ENCODE data around the gene KIF5A.
A peak's percentile ranks its signal among the peaks of the same experiment; 100 is the strongest.

The KIF5A gene

GRCh38 chr12:57522887-57523705 is 26.7 kb upstream of the KIF5A start:
- CTCF ChIA-PET = interaction anchor here (0.7 to 3.1 kb wide), 6 partner anchors 11 to 24 kb away, joined by 3 to 24 read pairs (median 9); partner anchors contain the start of gene DCTN2
- WGBS (ENCODE audit: insufficient coverage) = 3% methylated on average over 7 of the region's 38 CpGs
- Histone ChIP-seq H3K36me3 (ENCODE audit: control insufficient read depth in 4 of 4, insufficient read depth in 4 of 4, low read length in 3 of 4) (peaks cover 8 to 45% (median 34%) of the 10 kb centered on the region in 4 experiments), H3K27ac (ENCODE audit: insufficient read depth in 1 of 2, low read depth in 1 of 2, low read length in 2 of 2, poor library complexity in 1 of 2, severe bottlenecking in 2 of 2) (peak overlapping the region; percentile 86 to 91), H3K9me3 (ENCODE audit: control extremely low read depth in 1 of 5, control insufficient read depth in 4 of 5, insufficient read depth in 2 of 5, low read depth in 1 of 5, low read length in 4 of 5) (no peaks in the 10 kb centered on the region), H3K4me3 (ENCODE audit: control insufficient read depth in 1 of 7, extremely low read depth in 1 of 7, insufficient read depth in 4 of 7, low read depth in 2 of 7, low read length in 6 of 7) (peak overlapping the region; percentile 63 to 92 (median 84)), H3K4me1 (ENCODE audit: control extremely low read depth in 1 of 4, control insufficient read depth in 4 of 4, insufficient read depth in 4 of 4, low read length in 3 of 4) (peaks cover 14 to 53% (median 51%) of the 10 kb centered on the region in 4 experiments), H3K27me3 (replicated peaks in 2 of 5; ENCODE audit: control insufficient read depth in 4 of 5, insufficient read depth in 5 of 5, low read length in 4 of 5) (no peaks in the 10 kb centered on the region)
- DNase-seq = peak; percentile 86 to 93 (median 92)
- POLR2A ChIA-PET = interaction anchor here (0.8 to 2.0 kb wide), 5 partner anchors 9 to 23 kb away, joined by 3 to 9 read pairs (median 3); partner anchors contain the start of gene DCTN2

- ChIA-PET CTCF (interaction anchor here (0.6 to 3.1 kb wide), 8 partner anchors 10 to 98 kb away, joined by 3 to 24 read pairs (median 6); partner anchors contain the start of gene DCTN2), POLR2A (interaction anchor here (1.0 to 2.0 kb wide), 4 partner anchors 10 to 22 kb away, joined by 3 to 9 read pairs (median 6); partner anchors contain the start of gene DCTN2)
- no peaks in the 10 kb centered on the region for H3K27me3 ChIP-seq (replicated peaks in 2 of 5; ENCODE audit: control insufficient read depth in 4 of 5, insufficient read depth in 5 of 5, low read length in 4 of 5)
- peak overlapping the region; percentile 86 to 91 for H3K27ac ChIP-seq (ENCODE audit: insufficient read depth in 1 of 2, low read depth in 1 of 2, low read length in 2 of 2, poor library complexity in 1 of 2, severe bottlenecking in 2 of 2)
- 88% methylated on average over 11 of the region's 14 CpGs for WGBS (ENCODE audit: insufficient coverage)
- H3K36me3 ChIP-seq (ENCODE audit: control insufficient read depth in 4 of 4, insufficient read depth in 4 of 4, low read length in 3 of 4) = peaks cover 10 to 49% (median 39%) of the 10 kb centered on the region in 4 experiments
- H3K4me1 ChIP-seq (ENCODE audit: control extremely low read depth in 1 of 4, control insufficient read depth in 4 of 4, insufficient read depth in 4 of 4, low read length in 3 of 4) = peaks cover 14 to 47% (median 43%) of the 10 kb centered on the region in 4 experiments
- no peaks in the 10 kb centered on the region for H3K9me3 ChIP-seq (ENCODE audit: control extremely low read depth in 1 of 5, control insufficient read depth in 4 of 5, insufficient read depth in 2 of 5, low read depth in 1 of 5, low read length in 4 of 5)
- DNase-seq = no peak
- H3K4me3 ChIP-seq (ENCODE audit: control insufficient read depth in 1 of 7, extremely low read depth in 1 of 7, insufficient read depth in 4 of 7, low read depth in 2 of 7, low read length in 6 of 7) = peak overlapping the region; percentile 63 to 92 (median 84)
Measured at GRCh38 chr12:57523706-57524614, 25.9 kb upstream of the KIF5A start.

- ChIA-PET POLR2A (no interaction called here), CTCF (interaction anchor here (0.6 to 3.1 kb wide), 6 partner anchors 9 to 97 kb away, joined by 3 to 24 read pairs (median 9); partner anchors contain the start of gene DCTN2)
- 90% methylated on average over 5 of the region's 11 CpGs for WGBS (ENCODE audit: insufficient coverage)
- peaks cover 14 to 36% (median 35%) of the 10 kb centered on the region in 4 experiments for H3K4me1 ChIP-seq (ENCODE audit: control extremely low read depth in 1 of 4, control insufficient read depth in 4 of 4, insufficient read depth in 4 of 4, low read length in 3 of 4)
- no peaks in the 10 kb centered on the region for H3K9me3 ChIP-seq (ENCODE audit: control extremely low read depth in 1 of 5, control insufficient read depth in 4 of 5, insufficient read depth in 2 of 5, low read depth in 1 of 5, low read length in 4 of 5)
- H3K27me3 ChIP-seq (replicated peaks in 2 of 5; ENCODE audit: control insufficient read depth in 4 of 5, insufficient read depth in 5 of 5, low read length in 4 of 5) = no peaks in the 10 kb centered on the region
- H3K27ac ChIP-seq (ENCODE audit: insufficient read depth in 1 of 2, low read depth in 1 of 2, low read length in 2 of 2, poor library complexity in 1 of 2, severe bottlenecking in 2 of 2) = peak overlapping the region in 1 of 2 experiments; percentile 43
- H3K4me3 ChIP-seq (ENCODE audit: control insufficient read depth in 1 of 7, extremely low read depth in 1 of 7, insufficient read depth in 4 of 7, low read depth in 2 of 7, low read length in 6 of 7) = peak overlapping the region in 1 of 7 experiments; percentile 85
- DNase-seq = no peak
- peaks cover 12 to 57% (median 47%) of the 10 kb centered on the region in 4 experiments for H3K36me3 ChIP-seq (ENCODE audit: control insufficient read depth in 4 of 4, insufficient read depth in 4 of 4, low read length in 3 of 4)
Measured at GRCh38 chr12:57524814-57525614, 24.8 kb upstream of the KIF5A start.

- CTCF ChIA-PET = interaction anchor here (0.6 to 3.1 kb wide), 7 partner anchors 10 to 906 kb away, joined by 3 to 24 read pairs (median 5); partner anchors contain the start of gene DCTN2
- H3K27me3 ChIP-seq (replicated peaks in 2 of 5; ENCODE audit: control insufficient read depth in 4 of 5, insufficient read depth in 5 of 5, low read length in 4 of 5) = no peaks in the 10 kb centered on the region
- H3K36me3 ChIP-seq (ENCODE audit: control insufficient read depth in 4 of 4, insufficient read depth in 4 of 4, low read length in 3 of 4) = peaks cover 19 to 65% (median 52%) of the 10 kb centered on the region in 4 experiments
- H3K4me3 ChIP-seq (ENCODE audit: control insufficient read depth in 1 of 7, extremely low read depth in 1 of 7, insufficient read depth in 4 of 7, low read depth in 2 of 7, low read length in 6 of 7) = no peak overlapping the region
- POLR2A ChIA-PET = no interaction called here
- peak overlapping the region in 1 of 2 experiments; percentile 43 for H3K27ac ChIP-seq (ENCODE audit: insufficient read depth in 1 of 2, low read depth in 1 of 2, low read length in 2 of 2, poor library complexity in 1 of 2, severe bottlenecking in 2 of 2)
- no peaks in the 10 kb centered on the region for H3K9me3 ChIP-seq (ENCODE audit: control extremely low read depth in 1 of 5, control insufficient read depth in 4 of 5, insufficient read depth in 2 of 5, low read depth in 1 of 5, low read length in 4 of 5)
- H3K4me1 ChIP-seq (ENCODE audit: control extremely low read depth in 1 of 4, control insufficient read depth in 4 of 4, insufficient read depth in 4 of 4, low read length in 3 of 4) = peaks cover 14 to 36% (median 34%) of the 10 kb centered on the region in 4 experiments
- 97% methylated on average over 11 of the region's 16 CpGs for WGBS (ENCODE audit: insufficient coverage)
- no peak for DNase-seq
Measured at GRCh38 chr12:57525615-57526383, 24.0 kb upstream of the KIF5A start.

GRCh38 chr12:57526477-57527126 is 23.2 kb upstream of the KIF5A start:
- Histone ChIP-seq H3K27ac (ENCODE audit: insufficient read depth in 1 of 2, low read depth in 1 of 2, low read length in 2 of 2, poor library complexity in 1 of 2, severe bottlenecking in 2 of 2) (peak overlapping the region in 1 of 2 experiments; percentile 14), H3K4me3 (ENCODE audit: control insufficient read depth in 1 of 7, extremely low read depth in 1 of 7, insufficient read depth in 4 of 7, low read depth in 2 of 7, low read length in 6 of 7) (no peak overlapping the region), H3K4me1 (ENCODE audit: control extremely low read depth in 1 of 4, control insufficient read depth in 4 of 4, insufficient read depth in 4 of 4, low read length in 3 of 4) (peaks cover 10 to 28% (median 26%) of the 10 kb centered on the region in 4 experiments), H3K9me3 (ENCODE audit: control extremely low read depth in 1 of 5, control insufficient read depth in 4 of 5, insufficient read depth in 2 of 5, low read depth in 1 of 5, low read length in 4 of 5) (no peaks in the 10 kb centered on the region), H3K27me3 (replicated peaks in 2 of 5; ENCODE audit: control insufficient read depth in 4 of 5, insufficient read depth in 5 of 5, low read length in 4 of 5) (no peaks in the 10 kb centered on the region), H3K36me3 (ENCODE audit: control insufficient read depth in 4 of 4, insufficient read depth in 4 of 4, low read length in 3 of 4) (peaks cover 21 to 70% (median 55%) of the 10 kb centered on the region in 4 experiments)
- CTCF ChIA-PET = interaction anchor here (0.5 to 1.8 kb wide), 10 partner anchors 10 to 906 kb away, joined by 3 to 7 read pairs (median 4); partner anchors contain the start of gene DCTN2
- WGBS (ENCODE audit: insufficient coverage) = 100% methylated on average over 2 of the region's 4 CpGs
- no peak for DNase-seq
- POLR2A ChIA-PET = interaction anchor here (0.6 kb wide), 2 partner anchors 21 to 131 kb away, joined by 4 to 6 read pairs; no protein-coding TSS in a partner anchor

All from common myeloid progenitor, CD34-positive (primary cell).